IMR-90 (cell line): ENCODE results near the gene TIGAR. TPM values are rescaled to one million over a fixed set of nuclear protein-coding genes. Genes with fewer than 3 reads are reported as not detected.

Source experiments
- ATAC-seq: fragments of 200-7000 bp; cut with Tn5 transposase; 2 replicates; pipeline ENCODE4 v1.9.1; 2020; ENCODE audit warnings: low read depth, mild to moderate bottlenecking, moderate library complexity
- BruUV-seq: library from RNA; stranded (reverse); fragments of 400-500 nt; replicated peaks from 2 replicates; lab custom pipeline; 2021; lab: Mats Ljungman, UMichigan
- CTCF ChIA-PET: fragments of 300-600 bp; formaldehyde crosslinking; extraction: SDS; loops from one replicate; lab custom pipeline; 2021; ENCODE audit warnings: antibody characterized with exemption; lab: Yijun Ruan, JAX
- POLR2A ChIA-PET: fragments of 300-600 bp; sonication (Branson Sonifier 250); formaldehyde crosslinking; loops from one replicate; lab custom pipeline; 2022; ENCODE audit warnings: antibody characterized with exemption; ENCODE audit not compliant: unreplicated experiment; lab: Charles Lee
- DNase-seq: peaks from one replicate; pipeline ENCODE4 v3.0.0; 2013
- H2AFZ ChIP-seq: replicated peaks from 2 replicates; pipeline ENCODE3; 2013; ENCODE audit warnings: low read length, mild to moderate bottlenecking; ENCODE audit not compliant: poor library complexity
- H2AK5ac ChIP-seq: 2 replicates; pipeline ENCODE4 v1.6.1; 2013; ENCODE audit warnings: low read depth, low read length, inconsistent platforms
- H2AK9ac ChIP-seq: replicated peaks from 2 replicates; pipeline ENCODE3; 2013; ENCODE audit warnings: mild to moderate bottlenecking, low read depth, low read length, moderate library complexity; ENCODE audit not compliant: poor library complexity
- H2BK120ac ChIP-seq: 2 replicates; pipeline ENCODE4 v1.6.1; 2013; ENCODE audit warnings: low read depth, low read length, inconsistent platforms
- H2BK15ac ChIP-seq: 3 replicates; pipeline ENCODE4 v1.6.1; 2013; ENCODE audit warnings: low read depth, low read length, inconsistent platforms
- H2BK20ac ChIP-seq: 2 replicates; pipeline ENCODE4 v1.6.1; 2013; ENCODE audit warnings: low read depth, mild to moderate bottlenecking, inconsistent platforms, low read length, moderate library complexity
- H2BK5ac ChIP-seq: 2 replicates; pipeline ENCODE4 v1.6.1; 2013; ENCODE audit warnings: mild to moderate bottlenecking, low read depth, low read length, inconsistent platforms; ENCODE audit not compliant: poor library complexity, severe bottlenecking
- H3K14ac ChIP-seq: replicated peaks from 2 replicates; pipeline ENCODE4 v1.6.1; 2013; ENCODE audit warnings: low read depth, low read length, inconsistent platforms
- H3K18ac ChIP-seq: 2 replicates; pipeline ENCODE4 v1.6.1; 2013; ENCODE audit warnings: low read depth, low read length, control low read depth
- H3K23ac ChIP-seq: 2 replicates; pipeline ENCODE4 v1.6.1; 2013; ENCODE audit warnings: low read depth, low read length, inconsistent platforms
- H3K27ac ChIP-seq: 2 replicates; pipeline ENCODE4 v1.5.1; 2013; ENCODE audit warnings: mild to moderate bottlenecking, control low read depth, low read length; ENCODE audit not compliant: insufficient read depth
- H3K27me3 ChIP-seq: 2 replicates; pipeline ENCODE4 v1.6.1; 2013; ENCODE audit warnings: low read length; ENCODE audit not compliant: control insufficient read depth, insufficient read depth
- H3K36me3 ChIP-seq: 2 replicates; pipeline ENCODE4 v1.6.1; 2013; ENCODE audit warnings: low read length, mixed read lengths; ENCODE audit not compliant: control insufficient read depth, insufficient read depth
- H3K4ac ChIP-seq: 2 replicates; pipeline ENCODE4 v1.6.1; 2013; ENCODE audit warnings: low read depth, low read length, inconsistent platforms
- H3K4me1 ChIP-seq: 2 replicates; pipeline ENCODE4 v1.6.1; 2013; ENCODE audit warnings: low read length, mixed read lengths; ENCODE audit not compliant: control insufficient read depth, insufficient read depth
- H3K4me2 ChIP-seq: 2 replicates; pipeline ENCODE4 v1.6.1; 2013; ENCODE audit warnings: low read depth, mild to moderate bottlenecking, control low read depth, low read length, moderate library complexity
- H3K4me3 ChIP-seq: 2 replicates; pipeline ENCODE4 v1.5.1; 2013; ENCODE audit warnings: low read depth, mild to moderate bottlenecking, control low read depth, low read length, moderate library complexity; ENCODE audit not compliant: insufficient read depth
- H3K56ac ChIP-seq: 2 replicates; pipeline ENCODE4 v1.6.1; 2013; ENCODE audit warnings: low read length, inconsistent platforms; ENCODE audit not compliant: insufficient read depth; ENCODE audit errors: extremely low read depth
- H3K79me1 ChIP-seq, 2 experiments: 2 replicates each; pipeline ENCODE4 v1.6.1; 2013; ENCODE audit warnings: low read length in 2 of 2, inconsistent platforms in 1 of 2, low read depth in 1 of 2
- H3K9ac ChIP-seq: 2 replicates; pipeline ENCODE4 v1.6.1; 2013; ENCODE audit warnings: low read depth, low read length, control low read depth
- H3K9me1 ChIP-seq: 2 replicates; pipeline ENCODE4 v1.6.1; 2013; ENCODE audit warnings: low read length, inconsistent platforms; ENCODE audit not compliant: insufficient read depth
- H3K9me3 ChIP-seq: 2 replicates; pipeline ENCODE4 v1.6.1; 2013; ENCODE audit warnings: low read length; ENCODE audit not compliant: control insufficient read depth, insufficient read depth
- H4K20me1 ChIP-seq: 2 replicates; pipeline ENCODE4 v1.6.1; 2013; ENCODE audit warnings: low read length, inconsistent platforms; ENCODE audit not compliant: insufficient read depth
- H4K5ac ChIP-seq: 2 replicates; pipeline ENCODE4 v1.6.1; 2013; ENCODE audit warnings: mild to moderate bottlenecking, low read depth, low read length, control low read depth
- H4K8ac ChIP-seq, 2 experiments: 2 replicates each; pipeline ENCODE4 v1.6.1; 2013; ENCODE audit warnings: low read depth in 2 of 2, low read length in 2 of 2, control low read depth in 1 of 2, inconsistent platforms in 1 of 2
- H4K91ac ChIP-seq: 2 replicates; pipeline ENCODE4 v1.6.1; 2013; ENCODE audit warnings: low read depth, low read length, inconsistent platforms; ENCODE audit not compliant: insufficient read depth
- BHLHE40 ChIP-seq: fragments of 150-350 bp; IDR thresholded peaks from 2 replicates; pipeline ENCODE4 v1.6.1; 2016; ENCODE audit warnings: mild to moderate bottlenecking, low read depth, low read length
- CEBPB ChIP-seq: IDR thresholded peaks from 2 replicates; pipeline ENCODE4 v1.6.1; 2012; ENCODE audit warnings: low read depth, low read length, improper control_type of control experiment
- CHD1 ChIP-seq: IDR thresholded peaks from 2 replicates; pipeline ENCODE4 v1.6.1; 2012; ENCODE audit warnings: low read depth, low read length, improper control_type of control experiment
- ELK1 ChIP-seq: fragments of 150-350 bp; IDR thresholded peaks from 2 replicates; pipeline ENCODE4 v1.6.1; 2016; ENCODE audit warnings: low read depth, mild to moderate bottlenecking, low read length, moderate library complexity, borderline replicate concordance
- FOS ChIP-seq: fragments of 150-350 bp; IDR thresholded peaks from 2 replicates; pipeline ENCODE4 v1.6.1; 2016; ENCODE audit warnings: low read depth, low read length
- MAFK ChIP-seq: IDR thresholded peaks from 2 replicates; pipeline ENCODE4 v1.6.1; 2012; ENCODE audit warnings: low read depth, low read length, improper control_type of control experiment
- MAZ ChIP-seq: IDR thresholded peaks from 2 replicates; pipeline ENCODE4 v1.6.1; 2012; ENCODE audit warnings: low read depth, mild to moderate bottlenecking, low read length, improper control_type of control experiment, moderate library complexity, borderline replicate concordance
- MXI1 ChIP-seq: IDR thresholded peaks from 2 replicates; pipeline ENCODE4 v1.6.1; 2012; ENCODE audit warnings: low read depth, mild to moderate bottlenecking, low read length, moderate library complexity, borderline replicate concordance
- NFE2L2 ChIP-seq: fragments of 150-350 bp; IDR thresholded peaks from 2 replicates; pipeline ENCODE4 v1.6.1; 2016; ENCODE audit warnings: low read depth, mild to moderate bottlenecking, low read length
- POLR2A ChIP-seq: IDR thresholded peaks from 2 replicates; pipeline ENCODE4 v1.6.1; 2012; ENCODE audit warnings: mild to moderate bottlenecking, low read depth, low read length
- RAD21 ChIP-seq: IDR thresholded peaks from 2 replicates; pipeline ENCODE4 v1.6.1; 2012; ENCODE audit warnings: low read length, improper control_type of control experiment
- RCOR1 ChIP-seq: IDR thresholded peaks from 2 replicates; pipeline ENCODE4 v1.6.1; 2012; ENCODE audit warnings: mild to moderate bottlenecking, low read length, improper control_type of control experiment; ENCODE audit not compliant: insufficient replicate concordance
- RFX5 ChIP-seq: IDR thresholded peaks from 2 replicates; pipeline ENCODE4 v1.8.0; 2012; ENCODE audit warnings: low read depth, mild to moderate bottlenecking, low read length, moderate library complexity
- SMC3 ChIP-seq: fragments of 150-350 bp; IDR thresholded peaks from 2 replicates; pipeline ENCODE4 v1.6.1; 2016; ENCODE audit warnings: low read depth, mild to moderate bottlenecking, antibody characterized with exemption, low read length, moderate library complexity
- WGBS, 2 experiments: methylation state at CpG; one replicate each; pipeline versions ENCODE4 v1.1.5 to v1.1.7; 2013; ENCODE audit warnings: missing lambda C conversion rate in 2 of 2; ENCODE audit not compliant: insufficient read length in 1 of 2; ENCODE audit errors: extremely low coverage in 2 of 2; 5-methylcytosine and 5-hydroxymethylcytosine counted together
- dilution Hi-C: fragments of 300-500 bp; cut with HindIII; formaldehyde crosslinking; loops from one replicate; pipeline ENCODE4 v1.14.3; 2018; ENCODE audit warnings: low sequenced_read_pairs; ENCODE audit not compliant: unreplicated experiment
- in situ Hi-C: fragments of 300-500 bp; cut with MboI; formaldehyde crosslinking; loops from 3 replicates; pipeline ENCODE4 v1.14.3; 2019; ENCODE audit warnings: low sequenced_read_pairs, inconsistent platforms, mixed read lengths
- intact Hi-C: fragments of 100-400 bp; cut with micrococcal nuclease; formaldehyde crosslinking; loops from 2 replicates; pipeline ENCODE4 v1.10.0; 2022
- polyA plus RNA-seq, 3 experiments: library from polyadenylated mRNA; depleted of rRNA; stranded (reverse); fragments of >200 nt; gene quantifications; 2 replicates each; pipeline ENCODE4 v1.2.3, GENCODE V29; 2012; ENCODE audit warnings: low replicate concordance in 1 of 3
- total RNA-seq: library from RNA; depleted of rRNA; stranded (reverse); fragments of >200 nt; gene quantifications from 2 replicates; pipeline ENCODE4 v1.2.3, GENCODE V29; 2012
- TF ChIP-seq, protein P1 (sequence below): fragments of 150-350 bp; IDR thresholded peaks from 2 replicates; pipeline ENCODE4 v1.6.1; 2017; ENCODE audit warnings: mild to moderate bottlenecking, antibody characterized with exemption, low read length, low read depth
- TF ChIP-seq, protein P2 (sequence below): conservative IDR thresholded peaks from 2 replicates; pipeline ENCODE4 v1.5.1; 2012; ENCODE audit warnings: mild to moderate bottlenecking, low read depth, low read length, improper control_type of control experiment

Gene TIGAR
- total and polyA plus RNA-seq, 2 of the 4 experiments (the other 2 are of a cell fraction): 7.3 to 13.7 TPM

DNA sequence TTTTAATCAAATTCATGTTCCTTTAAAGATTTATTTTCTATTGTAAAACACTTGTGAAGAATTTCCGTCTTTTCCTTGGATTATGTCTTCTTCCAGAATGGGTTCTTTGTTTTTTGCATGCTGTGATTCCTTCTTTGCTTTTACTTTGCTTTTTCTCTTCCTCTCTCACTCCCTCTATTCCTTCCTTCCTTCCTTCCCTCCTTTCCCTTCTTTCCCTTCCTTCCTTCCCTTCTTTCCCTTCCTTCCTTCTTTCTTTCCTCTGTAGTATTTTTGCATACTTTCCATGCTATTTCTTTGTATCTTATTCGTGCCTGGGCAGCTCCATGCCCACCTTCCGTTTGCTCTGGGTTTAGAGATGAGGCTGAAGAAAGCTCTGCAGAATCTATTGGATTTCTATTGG is 80.1 kb downstream of the TIGAR start:
- Histone ChIP-seq H3K27me3 (peaks cover 7% of the 10 kb centered on the region), H2BK20ac (no peak overlapping the region), H3K9me1 (no peaks in the 10 kb centered on the region), H3K14ac (no peak overlapping the region), H3K23ac (no peak overlapping the region), H3K9ac (no peak overlapping the region), H3K36me3 (no peaks in the 10 kb centered on the region), H3K79me1 (no peaks in the 10 kb centered on the region), H2AFZ (no peak overlapping the region), H4K5ac (no peak overlapping the region), H4K91ac (no peak overlapping the region), H2BK15ac (no peak overlapping the region), H4K20me1 (no peaks in the 10 kb centered on the region), H3K27ac (no peak overlapping the region), H3K56ac (no peak overlapping the region), H2AK9ac (no peak overlapping the region), H3K9me3 (no peaks in the 10 kb centered on the region), H2BK120ac (no peak overlapping the region), H3K4me1 (no peaks in the 10 kb centered on the region), H3K18ac (no peak overlapping the region), H4K8ac (no peak overlapping the region), H3K4me2 (no peak overlapping the region), H3K4me3 (no peak overlapping the region), H2AK5ac (no peak overlapping the region), H3K4ac (no peak overlapping the region), H2BK5ac (no peak overlapping the region)
- POLR2A ChIA-PET: no interaction called here
- no peak for TF ChIP-seq RCOR1
- no peak for TF ChIP-seq CEBPB
- TF ChIP-seq FOS: no peak
- no peak for TF ChIP-seq ELK1
- no peak for TF ChIP-seq MAFK
- no peak for TF ChIP-seq NFE2L2
- no peak for TF ChIP-seq CHD1
- TF ChIP-seq, protein P1, sequence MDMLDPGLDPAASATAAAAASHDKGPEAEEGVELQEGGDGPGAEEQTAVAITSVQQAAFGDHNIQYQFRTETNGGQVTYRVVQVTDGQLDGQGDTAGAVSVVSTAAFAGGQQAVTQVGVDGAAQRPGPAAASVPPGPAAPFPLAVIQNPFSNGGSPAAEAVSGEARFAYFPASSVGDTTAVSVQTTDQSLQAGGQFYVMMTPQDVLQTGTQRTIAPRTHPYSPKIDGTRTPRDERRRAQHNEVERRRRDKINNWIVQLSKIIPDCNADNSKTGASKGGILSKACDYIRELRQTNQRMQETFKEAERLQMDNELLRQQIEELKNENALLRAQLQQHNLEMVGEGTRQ: no peak
- no peak for TF ChIP-seq SMC3
- no peak for TF ChIP-seq POLR2A
- TF ChIP-seq BHLHE40: no peak
- no peak for TF ChIP-seq RFX5
- TF ChIP-seq, protein P2, sequence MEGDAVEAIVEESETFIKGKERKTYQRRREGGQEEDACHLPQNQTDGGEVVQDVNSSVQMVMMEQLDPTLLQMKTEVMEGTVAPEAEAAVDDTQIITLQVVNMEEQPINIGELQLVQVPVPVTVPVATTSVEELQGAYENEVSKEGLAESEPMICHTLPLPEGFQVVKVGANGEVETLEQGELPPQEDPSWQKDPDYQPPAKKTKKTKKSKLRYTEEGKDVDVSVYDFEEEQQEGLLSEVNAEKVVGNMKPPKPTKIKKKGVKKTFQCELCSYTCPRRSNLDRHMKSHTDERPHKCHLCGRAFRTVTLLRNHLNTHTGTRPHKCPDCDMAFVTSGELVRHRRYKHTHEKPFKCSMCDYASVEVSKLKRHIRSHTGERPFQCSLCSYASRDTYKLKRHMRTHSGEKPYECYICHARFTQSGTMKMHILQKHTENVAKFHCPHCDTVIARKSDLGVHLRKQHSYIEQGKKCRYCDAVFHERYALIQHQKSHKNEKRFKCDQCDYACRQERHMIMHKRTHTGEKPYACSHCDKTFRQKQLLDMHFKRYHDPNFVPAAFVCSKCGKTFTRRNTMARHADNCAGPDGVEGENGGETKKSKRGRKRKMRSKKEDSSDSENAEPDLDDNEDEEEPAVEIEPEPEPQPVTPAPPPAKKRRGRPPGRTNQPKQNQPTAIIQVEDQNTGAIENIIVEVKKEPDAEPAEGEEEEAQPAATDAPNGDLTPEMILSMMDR: no peak
- no peak for TF ChIP-seq MAZ
- no peak for TF ChIP-seq RAD21
- TF ChIP-seq MXI1: no peak
- dilution Hi-C loops: no loop called here
- BruUV-seq: no TSS peak
- WGBS, 2 experiments: no CpG with 5 or more reads among the region's 3 CpGs
- CTCF ChIA-PET: no interaction called here
- in situ Hi-C loops: no loop called here
- intact Hi-C loops: no loop called here
- no peak for DNase-seq
- ATAC-seq: no peak
